ENCODE data around the gene MAB21L3.
A peak's percentile ranks its signal among the peaks of the same experiment; 100 is the strongest.

Gene MAB21L3

DNA sequence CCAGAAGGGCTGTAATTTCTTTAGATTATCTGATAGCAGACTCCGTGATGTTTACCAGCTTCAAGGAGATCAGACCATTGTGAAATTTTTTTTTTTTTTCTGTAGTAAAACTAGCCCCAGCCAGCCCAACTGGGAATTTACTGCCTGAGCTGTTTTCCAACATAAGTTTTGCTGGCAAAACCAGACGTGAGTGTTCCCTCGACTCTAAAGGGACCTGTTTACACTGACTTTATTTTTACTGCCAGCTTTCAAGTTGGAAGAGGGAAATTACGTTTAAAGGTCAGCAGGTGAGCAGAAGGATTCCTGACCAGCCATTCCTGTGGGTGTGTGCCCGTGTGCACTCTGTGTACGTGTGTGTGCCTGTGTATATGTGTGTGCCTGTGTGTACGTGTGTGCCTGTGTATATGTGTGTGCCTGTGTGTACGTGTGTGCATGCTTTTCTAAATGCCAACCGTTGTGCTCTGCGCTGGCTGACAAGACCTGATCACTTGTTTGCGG, 374 bp downstream of the MAB21L3 start:
- DNase-seq (ENCODE audit: low spot score) = no peak

GRCh38 chr1:116112388-116113140, 1.4 kb downstream of the MAB21L3 start:
- DNase-seq (ENCODE audit: low spot score) = no peak

- no peak for DNase-seq (ENCODE audit: low spot score)
These were observed 2.4 kb downstream of the MAB21L3 start for GRCh38 chr1:116113615-116114014.

GRCh38 chr1:116115476-116116439, 4.6 kb downstream of the MAB21L3 start:
- DNase-seq (ENCODE audit: low spot score) = no peak

DNA sequence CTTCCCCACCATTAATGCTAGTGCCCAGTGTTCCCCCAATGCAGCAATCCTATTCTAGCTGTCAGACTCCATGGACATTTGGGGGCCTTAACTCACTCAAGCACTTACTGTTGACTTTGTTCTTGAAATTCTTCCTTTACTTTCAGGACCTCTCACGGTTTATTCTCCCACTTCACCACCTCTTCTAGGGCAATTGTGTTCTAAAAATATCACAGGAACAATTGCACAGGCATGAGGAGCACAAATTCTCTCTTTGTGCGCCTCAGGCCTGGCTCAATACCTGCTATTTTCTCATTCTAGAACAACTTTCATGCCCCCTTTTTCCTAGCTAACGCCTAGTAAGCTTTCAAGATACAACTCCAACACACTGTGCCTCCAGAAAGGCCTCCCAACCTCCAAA, 7.3 kb downstream of the MAB21L3 start:
- DNase-seq (ENCODE audit: low spot score) = no peak

DNA sequence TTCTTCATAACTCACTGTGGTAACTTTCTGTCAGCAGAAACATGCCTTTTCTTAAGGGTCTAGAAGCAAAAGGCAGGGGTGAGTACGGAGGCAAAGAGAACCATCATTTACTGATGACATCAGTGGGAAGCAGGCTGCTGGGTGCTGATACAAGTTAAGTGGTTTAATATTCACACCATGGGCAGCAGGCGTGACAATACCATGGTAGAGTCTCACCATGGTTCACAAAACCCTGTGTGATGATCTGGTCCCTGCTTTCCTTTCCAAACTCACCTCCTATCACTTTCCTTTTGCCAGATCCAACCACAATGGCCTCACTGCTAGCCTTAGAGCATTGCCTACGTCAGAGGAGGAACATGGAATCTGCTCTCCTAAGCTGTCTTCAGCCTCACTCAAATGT, 8.7 kb downstream of the MAB21L3 start:
- DNase-seq (ENCODE audit: low spot score) = no peak

GRCh38 chr1:116122955-116123757, 12.0 kb downstream of the MAB21L3 start:
- no peak for DNase-seq (ENCODE audit: low spot score)

GRCh38 chr1:116123837-116124533, 12.8 kb downstream of the MAB21L3 start:
- DNase-seq (ENCODE audit: low spot score) = no peak

GRCh38 chr1:116125758-116126157, 14.6 kb downstream of the MAB21L3 start:
- no peak for DNase-seq (ENCODE audit: low spot score)

DNA sequence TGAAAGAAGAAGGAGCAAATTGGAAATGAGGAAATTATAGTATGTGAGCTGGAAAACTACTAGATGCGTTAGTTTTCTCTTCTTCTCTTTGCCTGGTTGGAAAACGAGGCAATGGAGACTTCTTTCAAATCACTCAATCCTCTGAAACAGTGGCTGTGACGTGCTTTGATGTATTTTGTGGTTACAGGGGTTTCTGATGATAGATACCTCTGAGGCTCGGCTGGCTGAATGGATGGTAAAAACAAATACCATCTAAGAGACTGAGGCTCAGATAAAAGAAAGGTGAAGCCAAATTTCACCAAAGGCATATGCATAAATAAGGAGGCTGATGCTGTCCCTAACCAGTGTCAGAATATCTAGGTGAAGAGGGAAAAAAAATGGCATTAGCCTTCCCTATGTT, 15.1 kb downstream of the MAB21L3 start:
- DNase-seq (ENCODE audit: low spot score) = no peak

DNA sequence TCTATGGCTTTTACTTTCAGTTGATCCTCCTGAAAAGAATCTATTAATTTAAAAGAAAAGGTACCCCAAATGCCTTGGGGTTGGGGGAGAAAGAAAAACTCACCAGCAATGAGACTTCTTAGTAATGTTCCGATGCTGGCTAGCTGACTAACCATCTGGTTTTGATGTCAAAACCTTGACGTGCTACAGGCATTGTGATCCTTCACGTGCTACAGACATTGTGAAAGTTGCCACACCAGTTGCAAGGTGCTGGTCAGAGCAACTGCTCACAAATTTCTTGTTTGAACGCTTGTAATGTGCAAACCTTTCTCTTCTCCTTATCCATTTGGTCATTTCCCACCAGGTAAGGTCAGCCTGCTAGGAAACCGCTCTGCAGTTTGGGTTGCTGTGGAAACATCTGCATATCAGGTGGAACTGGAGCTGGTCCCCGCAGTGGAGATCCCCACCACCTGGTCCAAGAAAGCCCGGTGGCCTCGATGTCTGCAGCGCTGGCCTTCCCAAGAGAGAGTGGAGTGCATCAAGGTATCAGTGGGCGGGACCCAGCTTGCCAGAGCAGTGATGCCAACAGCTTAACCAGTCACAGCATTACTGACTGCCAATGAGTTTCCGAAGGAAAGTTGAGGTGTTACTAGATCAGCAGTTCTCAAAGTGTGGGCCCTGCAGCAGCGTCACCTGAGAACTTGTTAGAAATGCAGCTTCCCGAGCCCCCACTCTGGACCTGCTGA, 16.1 kb downstream of the MAB21L3 start:
- no peak for DNase-seq (ENCODE audit: low spot score)

DNA sequence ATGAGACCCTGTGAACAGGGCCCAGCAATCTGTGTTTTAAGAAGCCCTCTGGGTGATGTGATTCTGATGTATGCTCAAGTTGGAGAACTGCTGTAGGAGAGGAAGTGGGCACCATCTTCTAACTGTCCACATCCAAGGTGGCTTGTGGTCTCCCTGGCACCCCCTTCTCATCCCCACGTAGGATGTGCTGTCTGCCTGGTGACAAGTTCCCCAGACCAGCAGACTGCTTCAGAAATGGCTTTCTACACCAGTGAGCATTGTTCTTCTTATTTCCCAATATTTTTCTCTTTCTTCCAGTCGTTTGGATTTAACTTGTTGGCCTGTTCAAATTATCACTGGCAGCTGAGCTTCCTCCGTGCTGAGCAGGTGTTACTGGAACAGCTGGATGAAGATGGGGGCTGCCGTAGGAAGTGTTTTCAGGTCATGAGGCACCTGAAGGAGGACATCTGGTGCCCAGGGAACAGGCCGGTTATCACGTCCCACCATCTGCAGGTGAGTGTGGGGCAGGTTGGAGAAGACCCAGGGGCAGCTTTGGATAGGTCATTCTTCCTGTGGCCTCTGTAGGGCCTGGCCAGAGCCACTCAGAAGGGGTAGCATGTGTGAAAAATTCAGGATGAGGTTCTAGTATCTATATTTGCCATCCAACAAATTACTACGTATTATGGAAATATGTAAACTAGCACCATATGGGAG, 16.8 kb downstream of the MAB21L3 start:
- DNase-seq (ENCODE audit: low spot score) = no peak

DNA sequence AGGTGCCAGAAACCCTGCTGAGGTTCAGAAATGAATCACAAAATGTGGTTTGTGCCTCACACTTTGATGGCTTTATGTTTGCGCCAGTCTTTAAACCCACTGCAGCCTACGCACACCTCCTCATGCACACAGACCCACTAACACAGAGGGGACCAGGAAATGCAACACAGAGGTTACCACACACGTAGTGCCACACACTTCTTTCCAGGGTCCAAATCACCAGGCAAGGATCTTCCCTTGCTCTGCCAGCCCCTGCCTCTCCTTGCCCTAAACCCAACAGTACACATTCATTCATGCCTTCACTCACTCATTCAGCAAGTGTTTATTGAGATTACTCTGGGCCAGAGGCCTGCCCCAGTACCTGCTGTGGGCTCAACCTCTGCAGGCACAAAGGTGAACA, 17.5 kb downstream of the MAB21L3 start:
- DNase-seq (ENCODE audit: low spot score) = no peak

DNA sequence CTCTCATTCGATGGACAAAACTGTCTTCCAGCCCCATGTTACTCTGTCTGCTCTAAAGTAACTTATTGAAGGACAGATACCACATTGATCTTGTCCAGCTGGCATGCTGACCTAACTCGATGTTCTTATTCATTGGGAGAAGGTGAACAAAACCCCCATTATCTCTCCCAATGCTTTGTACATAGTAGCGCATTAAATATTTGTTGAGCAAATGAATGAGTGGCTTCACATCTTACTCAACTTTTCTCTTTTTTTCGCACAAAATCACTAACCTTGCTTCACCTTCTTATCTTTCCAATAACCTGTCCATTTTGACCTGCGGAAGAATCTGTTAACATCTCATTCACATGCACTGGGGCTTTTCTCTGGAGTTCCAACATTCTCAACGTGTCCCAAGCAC, 18.3 kb downstream of the MAB21L3 start:
- DNase-seq (ENCODE audit: low spot score) = no peak

- peak; percentile 74 for DNase-seq (ENCODE audit: low spot score)
These were observed 19.2 kb downstream of the MAB21L3 start for GRCh38 chr1:116130356-116130755.

GRCh38 chr1:116131170-116131569, 20.0 kb downstream of the MAB21L3 start:
- no peak for DNase-seq (ENCODE audit: low spot score)

DNA sequence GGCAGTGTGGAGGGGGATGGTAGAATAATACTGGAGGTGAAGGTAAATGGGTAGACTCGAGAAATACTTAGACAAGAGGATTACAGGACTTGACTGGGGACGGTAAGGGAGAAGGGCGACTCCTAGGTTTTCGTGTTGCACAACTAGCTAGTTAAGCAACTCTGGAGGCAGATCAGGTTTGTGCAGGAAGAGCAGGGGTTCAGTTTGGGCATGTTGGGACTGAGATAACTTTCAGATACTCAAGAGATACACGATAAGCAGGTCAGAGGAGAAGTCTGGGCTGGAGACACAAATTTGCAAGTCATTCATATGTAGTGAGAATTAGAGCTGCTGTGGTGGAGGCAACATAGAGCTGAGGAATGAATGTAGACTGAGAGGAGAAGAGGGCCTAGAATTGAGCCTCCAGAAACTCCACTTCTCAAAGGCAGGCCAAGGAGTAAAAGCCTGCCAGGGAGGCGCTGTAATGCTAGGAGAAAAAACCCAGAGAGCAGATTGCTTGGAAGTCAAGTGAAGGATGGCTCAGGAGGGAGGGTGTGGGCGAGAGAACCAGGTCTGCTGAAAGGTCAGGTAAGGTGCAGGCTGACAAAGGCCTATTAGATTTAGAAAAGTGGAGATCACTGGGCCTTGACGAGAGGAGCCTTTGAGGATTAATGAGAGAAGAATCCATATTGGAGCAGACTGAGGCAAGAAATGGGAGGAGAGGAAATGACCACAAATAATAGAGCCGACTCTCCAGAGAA, 20.8 kb downstream of the MAB21L3 start:
- DNase-seq (ENCODE audit: low spot score) = peak; percentile 69

GRCh38 chr1:116133696-116134475, 22.7 kb downstream of the MAB21L3 start:
- DNase-seq (ENCODE audit: low spot score) = peak; percentile 38

- no peak for DNase-seq (ENCODE audit: low spot score)
These were observed 23.2 kb downstream of the MAB21L3 start for GRCh38 chr1:116134476-116134773.
